Loucy (cell line): ENCODE measurements around the gene ARID1B.

Experiments used
- CTCF ChIP-seq: fragments of 200-600 bp; sonication (generic); conservative IDR thresholded peaks from 2 replicates; pipeline ENCODE4 v1.5.1; 2014; ENCODE audit warnings: mild to moderate bottlenecking, antibody characterized with exemption, low read length
- EZH2phosphoT487 ChIP-seq: fragments of 200-600 bp; IDR thresholded peaks from 2 replicates; pipeline ENCODE4 v1.6.1; 2018; ENCODE audit warnings: antibody characterized with exemption, mild to moderate bottlenecking, moderate library complexity, borderline replicate concordance

GRCh38 chr6:157224951-157225574, 447.9 kb downstream of the ARID1B start:
- TF ChIP-seq CTCF: no peak
- TF ChIP-seq EZH2phosphoT487: no peak
